GM04503 (cell line): ENCODE data around the gene ZNF276.
"Not testable (repeated sequence)": the region's sequence is repeated elsewhere in the genome, so short reads cannot be mapped to it uniquely, and the experiment has no call there.

Experiments used
- DNase-seq: peaks from one replicate; pipeline ENCODE4 v3.0.0-alpha.2; 2012; ENCODE audit warnings: low read depth

The ZNF276 gene

DNA sequence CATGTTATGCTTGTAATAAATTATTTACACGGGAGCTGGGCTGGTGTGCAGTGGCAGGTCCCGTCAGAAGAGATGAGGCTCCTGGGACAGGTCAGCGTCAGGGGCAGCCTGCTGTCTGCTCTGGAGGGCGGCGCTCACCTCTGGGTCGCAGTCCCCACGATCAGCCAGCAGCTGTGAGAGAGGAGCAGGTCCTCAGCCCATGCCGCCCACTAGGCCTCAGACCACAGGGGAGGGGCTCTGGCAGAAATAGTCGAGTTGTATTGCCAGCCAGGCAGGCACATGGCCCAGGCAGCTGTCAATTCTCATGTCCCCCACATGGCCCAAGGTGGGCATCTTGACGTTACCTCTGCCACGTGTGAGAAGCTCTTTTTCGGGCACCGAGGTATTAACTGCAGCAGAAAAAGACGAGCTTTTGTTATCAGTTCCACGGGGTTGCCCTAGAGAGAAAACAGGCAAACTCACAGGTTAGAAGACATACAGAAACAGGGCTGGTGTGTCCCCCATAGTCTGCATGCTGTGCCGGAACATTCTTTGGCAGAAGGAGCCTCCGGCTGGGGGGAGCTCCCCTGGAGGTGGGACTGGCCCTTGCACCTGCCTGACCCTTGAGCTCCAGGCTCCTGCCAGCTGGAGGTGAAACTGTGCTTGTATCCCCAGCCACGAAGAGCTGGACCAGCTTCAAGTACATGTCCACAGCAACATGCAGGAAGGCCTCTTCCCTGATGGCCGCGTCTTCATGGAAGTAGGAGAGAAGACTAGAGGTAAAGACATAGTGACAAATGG lies 17.4 kb downstream of the ZNF276 start:
- DNase-seq, result no peak

DNA sequence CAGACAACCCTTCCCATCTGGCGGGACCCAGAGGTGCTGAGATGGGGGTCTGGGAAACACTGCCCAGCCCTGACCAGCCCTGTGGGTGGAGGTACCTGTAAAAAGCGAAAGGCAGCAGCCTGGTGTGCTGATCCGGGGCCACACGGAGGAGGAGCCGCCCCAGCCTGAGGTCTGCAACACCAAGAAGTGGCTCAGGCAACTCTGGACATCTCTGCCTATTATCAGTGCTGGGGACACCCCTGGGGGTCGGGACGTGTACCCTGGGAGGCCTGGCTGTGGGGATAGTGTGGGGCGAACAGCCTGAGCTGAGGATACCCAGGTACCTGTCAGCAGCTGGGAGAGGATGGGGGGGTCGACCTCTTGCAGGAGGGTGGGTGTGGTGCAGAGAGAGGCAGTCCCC lies 18.0 kb downstream of the ZNF276 start:
- no peak for DNase-seq

- DNase-seq, result no peak
These were observed 20.1 kb downstream of the ZNF276 start for GRCh38 chr16:89741342-89742014.

DNA sequence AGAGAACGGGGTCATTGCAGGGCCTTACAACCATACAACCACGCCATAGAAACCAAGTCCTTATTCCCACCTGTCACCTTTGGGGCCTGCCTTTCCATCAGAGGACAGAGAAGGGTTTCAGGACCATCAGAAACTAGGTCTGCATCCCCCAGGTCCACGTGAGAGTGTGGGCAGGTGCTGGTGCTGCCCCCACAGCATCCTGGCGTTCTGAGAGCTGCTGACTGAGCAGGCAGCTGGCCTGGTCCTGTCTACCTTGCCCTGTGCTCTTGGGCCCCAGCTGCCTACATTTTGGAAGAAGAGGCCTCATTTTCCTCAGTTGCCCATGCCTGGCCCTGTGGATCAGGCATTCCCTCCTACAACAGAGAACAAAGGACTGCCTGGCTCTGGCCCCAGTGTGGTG lies 21.6 kb downstream of the ZNF276 start:
- no peak for DNase-seq

GRCh38 chr16:89744813-89745212 lies 23.5 kb downstream of the ZNF276 start:
- DNase-seq, result no peak

- DNase-seq, result no peak
These were observed 24.7 kb downstream of the ZNF276 start for GRCh38 chr16:89746043-89746442.

- DNase-seq, result no peak
These were observed 26.7 kb downstream of the ZNF276 start for GRCh38 chr16:89748076-89748475.

DNA sequence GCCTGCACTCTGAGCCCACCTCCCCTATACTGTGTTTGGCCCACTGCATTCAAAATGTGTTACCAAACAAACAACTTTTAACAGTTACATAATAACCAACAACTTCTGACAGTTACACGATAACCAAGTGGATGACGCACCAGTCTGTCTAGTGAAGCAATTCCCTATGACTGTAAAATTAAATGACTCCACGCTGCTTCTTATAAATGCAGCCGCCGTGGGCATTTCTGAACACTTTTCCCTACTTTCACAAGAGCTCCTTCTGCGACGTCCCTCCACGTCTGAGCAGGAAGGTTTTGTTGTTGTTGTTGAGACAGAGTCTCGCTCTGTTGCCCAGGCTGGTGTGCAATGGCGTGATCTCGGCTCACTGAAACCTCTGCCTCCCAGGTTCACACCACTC lies 27.6 kb downstream of the ZNF276 start:
- no peak for DNase-seq

DNA sequence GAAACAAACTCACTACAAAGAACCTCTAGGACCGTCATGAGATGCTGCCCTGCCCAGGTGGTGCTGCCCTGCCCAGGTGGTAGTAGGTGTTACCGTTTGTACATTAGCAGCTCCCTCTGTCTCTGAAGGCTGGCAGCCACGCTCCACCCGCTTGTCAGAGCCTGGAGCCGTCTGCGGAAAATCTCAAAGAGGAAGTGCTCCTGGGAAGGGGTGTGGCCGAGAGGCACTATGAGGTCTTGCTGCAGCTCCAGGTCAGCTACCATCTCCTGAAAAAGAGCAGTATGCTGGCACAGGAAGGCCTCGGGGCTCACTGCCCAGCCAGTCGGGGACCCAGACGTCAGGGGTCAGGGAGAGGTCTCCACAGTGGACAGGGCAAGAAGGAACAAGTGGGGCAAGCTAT lies 28.3 kb downstream of the ZNF276 start:
- no peak for DNase-seq

DNA sequence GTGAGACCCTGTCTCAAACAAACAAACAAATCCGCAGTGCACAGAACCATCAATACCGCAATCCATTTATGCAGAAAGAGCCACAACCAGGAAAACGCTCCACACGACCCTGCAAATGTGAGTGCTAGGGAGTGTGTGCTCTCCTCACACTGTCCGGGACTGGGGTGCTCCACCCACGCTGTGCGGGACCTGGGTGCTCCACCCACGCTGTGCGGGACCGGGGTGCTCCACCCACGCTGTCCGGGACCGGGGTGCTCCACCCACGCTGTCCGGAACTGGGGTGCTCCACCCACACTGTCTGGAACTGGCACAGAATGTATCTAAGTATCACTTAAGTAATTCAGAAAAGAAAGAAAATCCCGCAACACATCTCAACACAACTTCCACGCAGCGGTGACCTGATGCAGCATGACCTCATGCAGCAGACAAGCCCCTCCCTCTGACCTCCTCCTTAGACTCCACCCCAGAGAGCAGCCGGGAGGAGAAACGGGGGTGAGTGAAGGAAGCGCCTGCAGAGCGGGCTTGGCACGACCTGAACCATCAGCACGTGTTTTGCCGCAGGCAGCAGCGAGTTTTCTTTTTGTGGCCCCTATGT lies 38.5 kb downstream of the ZNF276 start:
- DNase-seq, result no peak

DNA sequence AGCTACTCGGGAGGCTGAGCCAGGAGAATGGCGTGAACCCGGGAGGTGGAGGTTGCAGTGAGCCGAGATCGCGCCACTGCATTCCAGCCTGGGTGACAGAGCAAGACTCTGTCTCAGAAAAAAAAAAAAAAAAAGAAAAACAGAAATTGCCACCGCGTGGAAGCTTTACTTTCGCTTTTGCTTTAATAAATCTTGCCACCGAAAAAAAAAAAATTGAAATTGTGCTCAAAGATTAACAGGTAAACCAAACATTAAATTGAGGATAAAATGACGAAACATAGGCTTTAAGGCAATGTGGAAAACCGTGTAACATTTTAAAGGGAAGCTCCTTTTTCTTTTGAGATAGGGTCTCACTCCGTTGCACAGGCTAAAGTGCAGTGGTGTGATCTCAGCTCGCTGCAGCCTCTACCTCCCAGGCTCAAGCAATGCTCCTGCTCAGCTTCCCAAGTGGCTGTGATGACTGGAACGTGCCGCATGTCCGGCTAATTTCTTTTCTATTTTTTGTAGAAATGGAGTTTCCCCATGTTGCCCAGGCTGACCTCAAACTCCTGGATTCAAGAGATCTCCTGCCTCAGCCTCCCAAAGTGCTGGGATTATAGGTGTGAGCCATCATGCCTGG lies 40.1 kb downstream of the ZNF276 start:
- no peak for DNase-seq

DNA sequence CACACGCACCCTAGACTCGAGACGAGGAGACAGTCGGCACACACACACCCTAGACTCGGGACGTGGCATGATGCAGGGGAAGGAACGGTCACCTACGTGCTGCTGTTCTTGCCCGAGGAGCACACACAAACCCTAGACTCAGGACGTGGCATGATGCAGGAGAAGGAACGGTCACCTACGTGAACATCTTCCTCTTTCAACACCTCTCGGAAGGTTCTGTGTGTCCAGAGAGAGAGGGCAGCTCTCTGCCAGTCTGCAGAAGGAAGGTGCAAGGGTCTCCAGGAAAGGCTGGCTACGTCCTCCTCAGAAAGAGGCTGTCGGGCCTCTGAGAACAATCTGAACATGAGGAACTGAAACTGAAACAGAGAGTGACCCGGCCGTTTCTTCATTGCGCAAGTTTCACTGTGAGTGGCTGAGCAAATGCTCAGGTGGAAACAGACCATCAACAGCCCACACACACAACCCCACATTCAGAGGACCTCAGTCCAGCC lies 43.4 kb downstream of the ZNF276 start:
- DNase-seq, result no peak

DNA sequence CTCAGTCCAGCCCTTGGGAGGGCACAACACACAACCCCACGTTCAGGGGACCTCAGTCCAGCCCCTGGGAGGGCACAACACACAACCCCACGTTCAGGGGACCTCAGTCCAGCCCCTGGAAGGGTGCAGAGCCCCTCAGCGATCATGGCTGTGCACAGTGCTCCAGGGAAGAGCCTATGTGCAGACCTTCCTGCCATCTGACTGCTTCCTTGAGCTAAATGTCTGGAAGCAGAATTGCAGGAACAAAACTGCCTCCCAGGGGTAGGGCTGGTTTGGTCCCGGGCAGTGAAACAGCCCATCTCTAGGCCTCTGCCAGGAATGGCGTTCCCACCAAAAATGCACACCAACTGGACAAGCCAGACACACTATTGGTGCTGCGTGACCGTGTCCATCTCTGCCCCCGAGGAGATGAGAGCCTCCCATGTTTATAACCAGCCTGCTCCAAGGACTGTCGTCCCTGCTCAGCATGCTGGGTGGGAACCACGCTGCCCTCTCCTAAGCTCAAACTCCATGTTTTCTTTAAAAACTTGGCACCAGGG lies 44.0 kb downstream of the ZNF276 start:
- no peak for DNase-seq

DNA sequence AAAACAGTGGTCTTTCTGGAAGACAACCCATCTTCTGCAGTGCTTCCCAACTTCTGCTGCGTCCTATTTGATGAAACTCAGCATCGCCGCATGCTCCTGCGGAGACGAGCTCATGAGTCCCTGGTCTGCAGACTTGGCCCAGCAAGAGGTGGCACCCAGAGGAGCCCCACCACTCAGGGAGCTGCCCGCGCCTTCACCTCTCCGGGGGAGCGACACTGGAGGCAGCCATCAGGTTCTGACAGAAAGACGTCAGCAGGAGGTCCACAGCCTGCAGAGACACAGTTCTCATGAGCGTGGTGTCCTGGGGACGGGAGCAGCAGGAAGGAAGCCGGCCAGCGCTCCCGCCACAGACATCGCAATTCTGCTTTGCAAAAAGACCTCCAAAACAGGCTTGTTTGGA lies 49.0 kb downstream of the ZNF276 start:
- no peak for DNase-seq

DNA sequence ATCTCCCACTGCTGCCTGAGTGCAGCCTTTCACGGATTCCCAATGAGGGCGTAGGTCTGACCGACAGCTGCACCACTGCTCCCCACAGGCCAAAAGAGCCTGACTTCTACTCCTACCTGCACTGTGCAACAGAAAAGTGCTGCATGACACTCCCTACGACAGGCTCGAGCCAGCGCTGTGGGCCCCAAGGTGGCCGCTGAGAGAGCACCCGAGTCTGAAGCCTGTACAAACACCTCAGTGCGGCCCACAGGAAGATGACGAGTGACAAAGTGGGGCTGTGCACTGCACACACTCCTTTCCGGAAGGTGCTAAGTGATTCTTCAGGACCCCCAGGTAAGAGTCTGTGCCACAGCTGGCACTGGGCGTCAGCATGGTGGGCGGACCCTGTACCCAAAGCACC lies 53.9 kb downstream of the ZNF276 start:
- no peak for DNase-seq

DNA sequence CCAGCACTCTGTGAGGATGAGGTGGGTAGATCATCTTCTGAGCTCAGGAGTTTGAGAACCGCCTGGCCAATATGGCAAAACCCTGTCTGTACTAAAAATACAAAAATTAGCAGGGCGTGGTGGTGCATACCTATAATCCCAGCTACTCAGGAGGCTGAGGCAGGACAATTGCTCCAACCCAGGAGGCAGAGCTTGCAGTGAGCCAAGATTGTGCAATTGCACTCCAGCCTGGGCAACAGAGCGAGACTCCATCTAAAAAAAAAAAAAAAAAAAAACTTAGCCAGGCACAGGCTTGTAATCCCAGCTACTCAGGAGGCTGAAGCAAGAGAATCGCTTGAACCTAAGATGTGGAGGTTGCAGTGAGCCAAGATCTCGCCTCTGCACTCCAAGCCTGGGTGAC lies 56.9 kb downstream of the ZNF276 start:
- not testable (repeated sequence) for DNase-seq

- DNase-seq, result no peak
These were observed 58.0 kb downstream of the ZNF276 start for GRCh38 chr16:89779231-89779908.

GRCh38 chr16:89779909-89780305 lies 58.6 kb downstream of the ZNF276 start:
- DNase-seq, result no peak

- DNase-seq, result no peak
These were observed 61.2 kb downstream of the ZNF276 start for GRCh38 chr16:89782489-89782888.

GRCh38 chr16:89783952-89784351 lies 62.6 kb downstream of the ZNF276 start:
- not testable (repeated sequence) for DNase-seq

DNA sequence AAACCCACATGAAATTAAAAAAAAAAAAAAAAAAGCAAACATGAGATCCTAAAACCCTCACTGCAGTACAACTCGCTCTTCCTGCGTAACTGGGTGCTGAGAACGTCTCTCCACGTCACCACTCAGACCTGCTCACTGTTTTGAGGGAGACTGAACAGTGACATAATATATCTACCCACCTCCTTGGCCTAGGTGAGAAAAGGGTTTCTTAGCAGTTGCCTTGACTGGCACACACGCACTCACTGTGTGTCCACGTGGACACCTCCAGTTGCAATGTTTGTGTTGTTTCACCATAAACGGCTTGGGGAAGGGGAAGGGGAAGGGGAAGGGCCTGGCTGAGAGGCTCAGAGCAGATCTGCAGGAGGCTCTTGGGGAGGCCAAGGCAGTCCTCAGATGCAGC lies 63.1 kb downstream of the ZNF276 start:
- no peak for DNase-seq
